Prostate gland (tissue), 2 donors: ENCODE measurements around the gene GDPD5. TPM values are rescaled to one million over a fixed set of nuclear protein-coding genes. Genes with fewer than 3 reads are reported as not detected.

Source experiments
- DNase-seq: peaks from one replicate; pipeline ENCODE4 v3.0.0-alpha.2; 2019; ENCODE audit warnings: low spot score
- H3K27ac ChIP-seq, 2 donors: fragments of 200-600 bp; sonication (generic); 2 replicates each; pipeline ENCODE4 v1.5.1; 2017 to 2019
- H3K27me3 ChIP-seq: fragments of 200-600 bp; sonication (generic); replicated peaks from 2 replicates; pipeline ENCODE4 v1.5.1; 2019; ENCODE audit not compliant: insufficient read depth
- H3K36me3 ChIP-seq, 2 donors: fragments of 200-600 bp; sonication (generic); 1 replicate in 1 of 2; 2 replicates in 1 of 2; pipeline versions ENCODE4 v1.5.1 to v1.8.1; 2017 to 2019
- H3K4me1 ChIP-seq: fragments of 200-600 bp; sonication (generic); replicated peaks from 2 replicates; pipeline ENCODE4 v1.5.1; 2019
- H3K4me3 ChIP-seq, 2 donors: fragments of 200-600 bp; sonication (generic); 2 replicates each; pipeline ENCODE4 v1.5.1; 2017 to 2019
- H3K9me3 ChIP-seq: fragments of 200-600 bp; sonication (generic); 2 replicates; pipeline ENCODE4 v1.5.1; 2017
- CTCF ChIP-seq, 4 experiments: fragments of 200-600 bp in 2 of 4; fragments of 450-650 bp in 2 of 4; sonication (generic) in 2 of 4; IDR thresholded peaks; 1 replicate in 3 of 4; 2 replicates in 1 of 4; pipeline ENCODE4 v1.5.1; 2016 to 2019; ENCODE audit warnings: antibody characterized with exemption in 4 of 4, mild to moderate bottlenecking in 2 of 4, moderate library complexity in 2 of 4
- POLR2A ChIP-seq: fragments of 450-650 bp; IDR thresholded peaks from one replicate; pipeline ENCODE4 v1.6.1; 2016; ENCODE audit warnings: antibody characterized with exemption, mild to moderate bottlenecking
- POLR2AphosphoS5 ChIP-seq: sonication (generic); formaldehyde crosslinking; IDR thresholded peaks from one replicate; pipeline ENCODE4 v1.6.1; 2017; ENCODE audit warnings: antibody characterized with exemption
- WGBS: methylation state at CpG from one replicate; pipeline ENCODE4 v1.1.5; 2018; 5-methylcytosine and 5-hydroxymethylcytosine counted together
- intact Hi-C: fragments of 100-400 bp; cut with DNase I; formaldehyde crosslinking; loops from one replicate; pipeline ENCODE4 v1.14.2; 2022
- total RNA-seq, 2 donors: library from RNA; depleted of rRNA; stranded (reverse); fragments of >200 nt; gene quantifications; one replicate each; pipeline ENCODE4 v1.1.0, GENCODE V29; 2016

The GDPD5 gene
- total RNA-seq, 2 donors from 2014 or later, result 1.7 to 14.6 TPM

DNA sequence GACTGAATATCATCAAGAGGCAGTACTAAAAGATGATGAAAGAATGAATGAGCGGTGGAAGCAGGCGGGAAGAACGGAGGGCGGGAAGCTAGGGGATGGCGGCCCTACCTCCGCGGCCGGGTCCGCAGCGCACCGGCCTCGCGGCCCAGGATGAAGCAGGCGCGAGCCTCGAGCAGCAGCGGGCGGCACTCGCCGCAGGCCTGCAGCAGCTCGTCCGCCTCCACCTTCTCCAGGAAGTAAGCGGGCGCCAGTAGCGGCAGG lies 96.2 kb downstream of the GDPD5 start:
- H3K27ac ChIP-seq, result no peak overlapping the region
- peaks cover 4% of the 10 kb centered on the region for H3K4me1 ChIP-seq
- H3K27me3 ChIP-seq, result peaks cover 6% of the 10 kb centered on the region
- WGBS, result 18% methylated on average over 20 of the region's 25 CpGs
- no peaks in the 10 kb centered on the region for H3K36me3 ChIP-seq
- intact Hi-C loops, result no loop called here
- H3K9me3 ChIP-seq, result no peaks in the 10 kb centered on the region
- DNase-seq, result no peak
- TF ChIP-seq POLR2AphosphoS5 (no peak), CTCF (IDR thresholded peaks at IDR 0.05) (no peak), POLR2A (no peak)
- H3K4me3 ChIP-seq, result peak overlapping the region in 1 of 2 donors; percentile 30

- TF ChIP-seq POLR2AphosphoS5 (no peak), CTCF (IDR thresholded peaks at IDR 0.05) (no peak), POLR2A (no peak)
- peaks cover 4% of the 10 kb centered on the region for H3K4me1 ChIP-seq
- no peak overlapping the region for H3K4me3 ChIP-seq
- DNase-seq, result no peak
- H3K27me3 ChIP-seq, result peaks cover 6% of the 10 kb centered on the region
- intact Hi-C loops, result no loop called here
- H3K36me3 ChIP-seq, result no peaks in the 10 kb centered on the region
- 69% methylated on average over 16 of the region's 16 CpGs for WGBS
- no peaks in the 10 kb centered on the region for H3K9me3 ChIP-seq
- H3K27ac ChIP-seq, result no peak overlapping the region
Measured at GRCh38 chr11:75428989-75429640, 96.6 kb downstream of the GDPD5 start.

- H3K9me3 ChIP-seq, result no peaks in the 10 kb centered on the region
- H3K36me3 ChIP-seq, result no peaks in the 10 kb centered on the region
- intact Hi-C loops, result no loop called here
- peaks cover 4% of the 10 kb centered on the region for H3K4me1 ChIP-seq
- peak overlapping the region; percentile 13 to 24 for H3K4me3 ChIP-seq
- TF ChIP-seq CTCF (IDR thresholded peaks at IDR 0.05) (no peak), POLR2AphosphoS5 (peak; percentile 79), POLR2A (peak; percentile 66)
- H3K27ac ChIP-seq, result no peak overlapping the region
- WGBS, result 14% methylated on average over 31 of the region's 32 CpGs
- H3K27me3 ChIP-seq, result peaks cover 6% of the 10 kb centered on the region
- peak; percentile 78 for DNase-seq
Measured at GRCh38 chr11:75428281-75428724, 97.4 kb downstream of the GDPD5 start.

GRCh38 chr11:75427181-75427580 lies 98.6 kb downstream of the GDPD5 start:
- no peak for DNase-seq
- no peaks in the 10 kb centered on the region for H3K27me3 ChIP-seq
- intact Hi-C loops, result no loop called here
- no peaks in the 10 kb centered on the region for H3K9me3 ChIP-seq
- no peak overlapping the region for H3K27ac ChIP-seq
- no peaks in the 10 kb centered on the region for H3K36me3 ChIP-seq
- no peak for TF ChIP-seq POLR2A
- TF ChIP-seq CTCF (IDR thresholded peaks at IDR 0.05), result no peak
- TF ChIP-seq POLR2AphosphoS5, result no peak
- peaks cover 4% of the 10 kb centered on the region for H3K4me1 ChIP-seq
- no peak overlapping the region for H3K4me3 ChIP-seq

DNA sequence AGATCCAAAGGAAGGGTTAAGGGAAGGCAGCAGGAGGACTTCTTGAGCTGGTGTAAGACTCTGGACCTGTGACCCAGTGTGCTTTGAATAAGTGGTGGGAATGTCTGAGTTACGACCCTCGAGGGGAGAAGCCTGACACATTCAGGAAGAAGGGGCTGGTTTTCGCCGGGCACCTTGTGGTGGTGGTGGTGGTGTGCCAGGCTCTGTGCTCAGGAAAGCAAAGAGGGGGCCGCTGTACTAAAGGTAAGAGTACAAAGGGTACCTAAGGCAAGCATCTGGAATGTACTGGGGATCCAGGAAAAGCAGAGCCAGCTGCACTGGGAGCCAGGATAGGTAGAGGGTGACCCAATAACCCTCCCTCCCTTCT lies 99.0 kb downstream of the GDPD5 start:
- Histone ChIP-seq H3K9me3 (no peaks in the 10 kb centered on the region), H3K36me3 (no peaks in the 10 kb centered on the region), H3K27ac (no peak overlapping the region), H3K4me1 (peaks cover 4% of the 10 kb centered on the region), H3K4me3 (no peak overlapping the region), H3K27me3 (no peaks in the 10 kb centered on the region)
- TF ChIP-seq POLR2AphosphoS5 (no peak), POLR2A (no peak), CTCF (IDR thresholded peaks at IDR 0.05) (no peak)
- whole genome bisulfite sequencing, result 91% methylated on average over 5 of the region's 5 CpGs
- DNase-seq, result no peak
- intact Hi-C loops, result no loop called here
